Measurements from ENCODE around the gene PYGL. TPM values are rescaled to one million over a fixed set of nuclear protein-coding genes. Genes with fewer than 3 reads are reported as not detected.

PYGL gene
- total RNA-seq, 1 donor from 2014 or later: 5.8 TPM

GRCh38 chr14:50931559-50931958 is 12.7 kb downstream of the PYGL start:
- no peaks in the 10 kb centered on the region for H3K27me3 ChIP-seq (ENCODE audit: low read depth)
- no peak for TF ChIP-seq CTCF (IDR thresholded peaks at IDR 0.05; ENCODE audit: borderline replicate concordance)
- H3K36me3 ChIP-seq: no peaks in the 10 kb centered on the region
- H3K4me3 ChIP-seq: no peak overlapping the region
- intact Hi-C loops (cut with micrococcal nuclease): no loop called here
- H3K4me1 ChIP-seq: peaks cover 7% of the 10 kb centered on the region
- no peaks in the 10 kb centered on the region for H3K9me3 ChIP-seq (replicated peaks)
- no peak for DNase-seq
- no peak overlapping the region for H3K27ac ChIP-seq (replicated peaks)

GRCh38 chr14:50929506-50929905 is 14.8 kb downstream of the PYGL start:
- DNase-seq: no peak
- no peaks in the 10 kb centered on the region for H3K27me3 ChIP-seq (ENCODE audit: low read depth)
- H3K4me1 ChIP-seq: peaks cover 8% of the 10 kb centered on the region
- intact Hi-C loops (cut with micrococcal nuclease): no loop called here
- H3K9me3 ChIP-seq (replicated peaks): no peaks in the 10 kb centered on the region
- H3K4me3 ChIP-seq: no peak overlapping the region
- H3K36me3 ChIP-seq: no peaks in the 10 kb centered on the region
- H3K27ac ChIP-seq (replicated peaks): no peak overlapping the region
- no peak for TF ChIP-seq CTCF (IDR thresholded peaks at IDR 0.05; ENCODE audit: borderline replicate concordance)

- no peak for DNase-seq
- no peak overlapping the region for H3K27ac ChIP-seq (replicated peaks)
- H3K9me3 ChIP-seq (replicated peaks): no peaks in the 10 kb centered on the region
- H3K27me3 ChIP-seq (ENCODE audit: low read depth): no peaks in the 10 kb centered on the region
- peaks cover 7% of the 10 kb centered on the region for H3K36me3 ChIP-seq
- TF ChIP-seq CTCF (IDR thresholded peaks at IDR 0.05; ENCODE audit: borderline replicate concordance): no peak
- no peak overlapping the region for H3K4me3 ChIP-seq
- H3K4me1 ChIP-seq: peaks cover 8% of the 10 kb centered on the region
- intact Hi-C loops (cut with micrococcal nuclease): no loop called here
These were observed 16.2 kb downstream of the PYGL start for GRCh38 chr14:50928002-50928635.

- DNase-seq: no peak
- H3K27ac ChIP-seq (replicated peaks): no peak overlapping the region
- H3K9me3 ChIP-seq (replicated peaks): no peaks in the 10 kb centered on the region
- no peak for TF ChIP-seq CTCF (IDR thresholded peaks at IDR 0.05; ENCODE audit: borderline replicate concordance)
- peaks cover 8% of the 10 kb centered on the region for H3K4me1 ChIP-seq
- H3K36me3 ChIP-seq: peaks cover 14% of the 10 kb centered on the region
- H3K4me3 ChIP-seq: no peak overlapping the region
- intact Hi-C loops (cut with micrococcal nuclease): no loop called here
- H3K27me3 ChIP-seq (ENCODE audit: low read depth): no peaks in the 10 kb centered on the region
These were observed 17.4 kb downstream of the PYGL start for GRCh38 chr14:50926851-50927386.

- intact Hi-C loops (cut with micrococcal nuclease): no loop called here
- TF ChIP-seq CTCF (IDR thresholded peaks at IDR 0.05; ENCODE audit: borderline replicate concordance): no peak
- Histone ChIP-seq H3K36me3 (peaks cover 14% of the 10 kb centered on the region), H3K27ac (replicated peaks) (no peak overlapping the region), H3K4me3 (no peak overlapping the region), H3K4me1 (peaks cover 8% of the 10 kb centered on the region), H3K27me3 (ENCODE audit: low read depth) (no peaks in the 10 kb centered on the region), H3K9me3 (replicated peaks) (no peaks in the 10 kb centered on the region)
- no peak for DNase-seq
These were observed 19.4 kb downstream of the PYGL start for GRCh38 chr14:50924843-50925242.
